Kasumi-1 (cell line): ENCODE data around the gene SOX2.

Experiments
- DNase-seq, 2 experiments: peaks; one replicate each; lab custom pipeline; 2025; lab: John Stamatoyannopoulos, UW

The SOX2 gene

GRCh38 chr3:181722766-181723425 lies 11.2 kb downstream of the SOX2 start:
- no peak for DNase-seq

GRCh38 chr3:181723625-181724191 lies 12.0 kb downstream of the SOX2 start:
- DNase-seq = no peak

DNA sequence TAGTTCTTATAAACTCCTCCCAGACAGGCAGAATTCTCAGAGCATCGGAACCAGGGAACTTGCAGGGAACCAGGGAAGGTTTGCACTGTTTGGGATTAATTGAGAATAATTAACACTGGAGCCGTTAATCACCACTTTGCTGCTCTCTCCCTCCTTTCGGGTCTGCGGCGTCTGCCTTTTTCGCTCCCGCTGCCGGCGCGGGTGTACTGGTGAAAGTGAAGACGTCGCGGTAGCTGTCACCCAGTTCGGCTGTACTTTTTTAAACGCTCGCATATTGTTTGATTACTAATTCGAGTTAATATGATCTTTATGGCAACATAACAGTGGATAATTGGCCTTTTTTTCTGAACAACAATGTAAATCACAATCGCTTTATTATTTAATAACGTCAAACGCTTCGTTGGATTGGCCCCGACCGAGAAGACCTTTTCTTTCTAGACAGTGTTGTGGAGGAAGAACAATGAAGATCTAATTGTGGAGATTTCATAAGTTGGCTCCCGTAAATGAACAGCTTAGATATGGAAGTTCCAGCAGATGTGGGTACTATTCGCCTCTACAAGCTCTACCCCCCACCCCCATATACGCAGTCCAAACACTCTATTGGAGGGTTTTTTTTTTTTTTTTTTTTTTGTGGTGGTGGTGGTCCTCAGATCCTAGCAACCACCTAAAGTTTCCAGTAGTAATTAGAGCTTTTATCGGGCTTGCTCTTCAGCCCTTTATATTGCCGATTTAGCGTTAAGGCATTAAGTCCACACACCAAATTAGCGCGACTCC lies 12.7 kb downstream of the SOX2 start:
- DNase-seq = no peak

DNA sequence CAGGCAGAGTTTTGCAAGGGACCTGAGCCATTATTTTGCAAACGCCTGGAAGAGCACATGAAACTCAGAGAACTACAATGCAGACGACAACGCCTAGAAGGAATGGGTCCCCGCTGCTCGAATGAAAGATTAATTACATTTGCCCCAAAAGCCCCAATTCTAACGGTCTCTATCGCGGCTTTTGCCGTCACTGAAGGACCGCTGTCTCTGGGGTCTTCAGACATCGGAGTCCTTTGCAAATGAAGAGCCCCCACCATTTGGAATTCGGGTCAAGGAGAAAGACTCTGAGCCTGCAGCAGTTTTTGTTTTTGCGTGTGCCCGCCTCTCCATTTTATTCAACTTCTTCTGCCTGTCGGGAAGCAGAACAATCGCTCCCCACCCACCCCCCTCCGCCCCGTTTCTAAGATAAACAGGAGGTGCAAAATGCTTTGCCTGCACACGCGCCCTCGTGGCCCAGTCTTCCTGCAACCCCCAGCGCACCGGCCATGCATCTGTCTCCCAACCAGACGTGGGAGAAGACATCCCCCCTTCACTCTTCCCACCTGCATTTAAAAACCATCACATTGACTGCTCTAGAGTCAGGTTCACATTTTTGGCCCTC lies 13.5 kb downstream of the SOX2 start:
- no peak for DNase-seq

GRCh38 chr3:181725830-181726229 lies 14.1 kb downstream of the SOX2 start:
- DNase-seq = no peak

DNA sequence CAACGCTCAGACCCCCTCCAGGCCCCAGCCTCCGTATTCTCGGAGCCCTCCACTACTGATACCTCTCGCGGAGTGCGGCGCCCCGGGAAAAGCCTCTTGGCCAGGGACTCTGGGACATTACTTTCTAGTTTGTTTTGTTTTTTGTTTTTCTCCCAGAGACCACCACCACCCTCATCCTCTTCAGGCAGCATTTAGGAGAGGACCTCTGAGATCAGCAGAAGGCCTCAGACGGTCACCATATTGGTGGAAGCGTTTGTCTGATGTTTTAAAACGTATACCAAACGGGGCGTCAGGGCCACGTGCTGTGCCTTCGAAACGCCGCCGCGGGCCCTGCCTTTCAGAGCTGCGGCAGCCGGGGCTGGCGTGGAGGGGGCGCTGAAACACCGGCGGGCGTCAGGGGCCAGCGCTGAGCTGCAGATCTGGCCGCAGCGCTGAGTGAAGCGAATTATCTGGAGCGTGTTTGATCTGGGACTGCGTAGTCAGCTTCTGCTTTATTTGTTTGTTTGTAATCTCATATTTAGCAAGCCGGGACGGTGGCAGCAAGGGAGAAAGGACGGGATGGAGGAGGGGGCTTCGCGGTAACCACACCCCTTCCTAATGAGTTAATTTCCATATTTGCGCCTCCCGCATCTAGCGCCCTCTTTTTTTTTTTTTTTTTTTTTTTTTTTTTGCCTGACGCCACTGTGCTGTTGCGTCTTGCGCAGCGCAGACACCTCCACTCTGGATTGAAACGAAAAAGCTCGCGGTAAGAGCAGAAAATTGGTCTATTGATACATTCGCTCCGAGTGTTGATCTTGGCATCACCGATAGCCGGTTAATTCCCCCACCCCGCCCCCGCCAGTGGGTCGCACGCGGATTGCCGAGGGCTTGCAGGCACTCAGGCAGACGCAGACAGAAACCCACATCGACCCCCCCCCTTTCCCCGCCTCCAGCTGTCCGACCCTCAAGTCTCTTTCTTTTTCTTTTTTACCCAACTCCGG lies 14.9 kb downstream of the SOX2 start:
- no peak for DNase-seq

DNA sequence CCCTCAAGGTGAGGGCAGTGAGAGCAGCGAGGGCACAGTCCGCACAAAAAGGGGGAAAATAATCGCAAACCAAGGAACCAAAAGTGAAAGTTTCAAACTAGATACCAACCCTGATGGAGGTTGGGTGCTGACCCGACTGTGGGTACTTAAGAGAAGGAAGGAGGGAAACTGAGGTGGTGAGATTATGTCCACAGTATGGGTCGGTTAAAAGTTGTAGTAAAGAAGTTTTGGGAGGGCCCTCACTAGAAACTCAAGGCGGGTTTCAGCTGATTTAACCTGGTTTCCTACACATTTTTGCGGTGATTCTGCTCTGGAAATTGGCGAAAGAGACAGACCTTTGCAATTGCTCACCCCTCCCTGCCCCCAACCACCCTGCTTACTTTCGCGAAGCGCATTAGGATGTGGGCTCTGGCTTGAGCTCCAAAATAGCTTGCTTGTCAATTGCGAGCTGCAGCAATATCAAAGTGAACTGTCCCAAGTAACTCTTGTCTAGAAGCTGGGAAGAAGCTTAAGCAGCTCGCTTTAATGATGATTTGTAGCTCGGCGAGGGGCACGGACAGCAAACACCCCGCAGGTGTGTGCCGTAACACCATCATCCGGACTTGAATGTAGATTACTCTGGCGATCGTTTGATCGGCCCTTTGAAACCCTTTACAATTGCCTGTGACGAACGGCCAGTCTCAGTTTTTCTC lies 15.8 kb downstream of the SOX2 start:
- DNase-seq = no peak

- DNase-seq = no peak
These were observed 17.0 kb downstream of the SOX2 start for GRCh38 chr3:181728470-181729340.

- no peak for DNase-seq
These were observed 17.7 kb downstream of the SOX2 start for GRCh38 chr3:181729341-181729869.

GRCh38 chr3:181730316-181730715 lies 18.6 kb downstream of the SOX2 start:
- no peak for DNase-seq

DNA sequence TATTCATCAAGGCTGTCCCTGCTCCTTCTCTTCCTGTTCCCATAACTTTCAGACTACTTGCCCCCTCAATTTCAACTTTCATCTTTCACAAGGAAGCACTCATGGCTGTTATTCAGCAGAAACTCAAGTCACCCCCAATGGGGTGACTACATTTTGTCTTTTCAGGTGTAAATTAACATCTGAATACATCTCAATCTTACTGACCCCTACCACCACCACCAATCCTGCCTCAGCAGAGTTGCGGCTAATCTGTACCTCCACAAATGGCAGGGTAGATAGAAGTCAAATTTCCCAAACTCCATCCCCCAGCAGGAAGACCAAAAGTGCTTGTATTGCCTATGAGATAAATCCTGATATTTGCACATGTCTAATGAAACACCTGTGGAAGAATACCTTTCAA lies 19.2 kb downstream of the SOX2 start:
- DNase-seq = no peak

GRCh38 chr3:181735911-181736310 lies 24.2 kb downstream of the SOX2 start:
- DNase-seq = no peak

DNA sequence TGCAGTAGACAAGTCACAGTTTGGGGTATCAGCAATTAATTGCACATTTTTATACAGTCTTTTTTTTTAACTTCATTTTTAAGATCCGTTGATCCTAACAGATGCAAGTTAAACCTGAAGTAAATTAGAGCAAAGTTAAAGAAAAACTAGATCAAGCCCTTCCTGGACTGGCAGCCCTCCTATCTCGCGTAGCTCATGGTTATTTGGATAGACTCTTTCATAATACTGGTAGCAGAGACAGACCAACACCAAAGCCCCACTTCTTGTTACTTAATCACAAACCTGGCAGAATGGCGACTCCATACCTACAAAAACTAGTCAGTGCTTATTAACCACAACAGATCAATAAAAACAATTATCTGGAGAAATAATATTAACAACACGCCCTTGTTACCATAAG lies 26.8 kb downstream of the SOX2 start:
- no peak for DNase-seq

DNA sequence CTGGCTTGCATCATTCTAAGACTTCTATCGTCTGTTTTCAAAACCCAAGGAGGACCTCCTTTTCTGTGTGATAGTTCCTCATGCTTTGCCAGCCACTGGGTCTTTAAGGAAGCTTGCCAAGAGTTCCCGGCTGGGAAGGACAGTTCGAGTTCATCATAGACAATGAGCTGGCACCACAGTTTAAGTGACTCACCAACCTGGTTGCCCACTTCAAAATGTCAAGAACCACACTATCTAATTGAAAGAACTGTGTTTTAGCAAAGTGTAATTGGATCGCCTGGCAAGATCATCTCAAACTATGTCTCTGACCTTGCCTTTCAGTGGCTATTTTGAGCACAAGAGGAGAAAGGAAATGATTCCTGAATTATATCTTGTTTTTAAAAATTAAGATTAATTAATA lies 27.9 kb downstream of the SOX2 start:
- no peak for DNase-seq

DNA sequence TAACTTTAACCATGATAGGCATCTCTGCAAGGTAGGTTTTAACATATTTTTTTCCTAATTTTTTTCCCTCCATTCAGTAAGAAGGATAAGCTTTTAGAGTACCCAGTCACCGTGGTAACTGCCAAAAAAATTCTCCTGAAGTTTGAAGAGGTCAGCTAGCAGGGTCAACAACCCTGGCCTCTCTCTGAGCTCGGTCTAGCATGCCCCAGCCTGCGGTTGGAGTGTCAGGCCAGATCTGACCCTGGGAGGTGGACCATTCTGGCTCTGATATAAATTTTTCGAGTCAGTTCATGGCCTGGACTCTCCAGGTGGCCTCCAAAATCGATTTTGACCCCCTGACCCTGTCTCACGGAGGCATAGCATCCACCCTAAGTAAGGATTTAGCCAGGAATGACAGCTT lies 29.7 kb downstream of the SOX2 start:
- DNase-seq = no peak

DNA sequence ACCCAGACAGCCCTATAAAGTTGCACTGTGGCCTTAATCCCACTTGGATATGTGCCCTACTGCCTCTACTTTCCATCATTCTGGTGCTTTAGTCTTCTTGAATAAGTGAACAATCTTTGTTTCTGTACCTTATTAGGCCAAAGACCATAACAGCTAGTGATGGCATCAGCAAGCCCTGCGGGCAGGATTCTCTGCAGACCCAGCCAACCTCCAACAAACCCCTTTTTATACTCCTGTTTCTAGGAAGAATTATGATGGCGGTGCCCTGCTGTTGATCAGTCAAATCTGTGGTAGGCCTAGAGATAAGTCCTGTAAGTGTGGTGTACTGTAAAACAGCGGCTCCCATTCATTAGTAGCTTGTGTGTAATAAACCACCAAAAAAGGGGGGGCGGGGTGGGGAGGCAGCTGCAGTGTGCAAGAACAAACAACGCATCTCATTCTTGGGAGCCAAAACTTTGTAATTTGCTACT lies 40.5 kb downstream of the SOX2 start:
- DNase-seq = no peak

DNA sequence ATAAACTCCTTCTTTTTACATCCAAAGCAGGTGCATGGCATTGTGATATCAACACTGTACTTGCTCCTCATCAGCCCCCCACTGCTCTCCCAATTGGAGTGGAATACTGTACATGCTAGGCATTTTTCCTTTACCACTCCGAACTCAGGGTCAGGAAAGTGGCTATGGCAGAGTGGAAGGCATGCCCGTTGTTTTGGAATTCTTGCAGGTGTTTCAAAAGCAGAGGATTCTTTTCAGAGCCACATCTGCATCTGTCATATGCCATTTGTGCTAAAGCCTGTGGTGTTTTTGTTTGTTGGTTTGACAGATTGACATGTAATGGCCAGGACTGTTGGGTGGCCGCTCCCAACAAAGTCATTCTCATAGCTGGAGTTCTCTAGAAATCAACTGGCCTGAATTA lies 41.7 kb downstream of the SOX2 start:
- no peak for DNase-seq

DNA sequence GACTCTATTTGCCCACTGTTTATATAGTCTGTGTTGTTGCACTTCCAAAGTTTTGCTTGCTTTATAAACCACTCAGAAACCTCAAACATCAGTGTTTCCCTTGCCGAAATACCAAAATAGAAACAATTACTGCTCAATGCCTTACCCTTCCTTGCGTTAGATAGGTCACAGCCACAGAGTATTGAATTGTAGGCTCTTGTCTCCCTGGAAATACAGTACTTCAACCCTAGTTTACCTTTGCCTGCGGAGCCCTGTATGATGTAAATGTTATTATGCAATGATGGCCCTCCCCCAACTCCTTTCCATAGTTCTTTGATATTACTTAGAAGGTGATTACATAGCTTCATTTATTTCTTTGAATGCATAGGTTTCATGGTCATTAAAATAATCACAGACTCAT lies 44.2 kb downstream of the SOX2 start:
- no peak for DNase-seq

DNA sequence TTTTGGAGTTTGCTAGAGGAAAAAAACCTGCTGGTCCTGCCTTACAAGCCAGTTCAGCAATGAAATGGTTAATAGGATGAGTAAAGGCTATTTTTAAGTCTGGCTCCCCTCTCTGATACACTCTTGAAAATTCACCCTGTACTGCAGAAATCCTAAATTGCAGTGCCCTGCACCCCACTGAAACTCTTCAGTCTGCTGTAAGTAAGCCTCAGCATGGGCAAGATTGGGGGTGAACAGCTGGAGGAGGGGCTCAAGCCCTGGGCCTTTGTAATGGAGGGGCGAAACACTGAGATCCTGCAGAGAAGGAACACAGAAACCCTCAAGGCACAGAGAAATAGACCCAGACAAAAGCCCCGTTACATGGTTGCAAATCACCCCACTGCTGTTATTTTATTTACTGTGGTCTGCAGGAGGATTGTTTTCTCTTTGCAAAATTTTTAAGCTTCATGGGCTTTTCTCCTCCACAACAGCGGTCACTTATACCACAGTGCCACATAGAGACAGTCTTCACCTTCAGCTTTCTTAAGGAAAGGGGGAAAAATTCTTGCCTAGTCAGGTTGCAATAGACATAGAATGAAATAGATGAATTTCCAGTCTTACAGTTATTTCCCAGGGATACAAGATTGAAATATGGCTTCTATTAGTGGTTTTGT lies 45.0 kb downstream of the SOX2 start:
- no peak for DNase-seq
